Activated CD8-positive, alpha-beta memory T cell treated with anti-CD3 and anti-CD28 coated beads, Interleukin-2, amount 50 U/mL, for 4 hours (primary cell): ENCODE results near the gene MPND.

ENCODE experiments used
- DNase-seq: peaks from one replicate; pipeline ENCODE4 v3.0.0-alpha.2; 2020

Gene MPND

GRCh38 chr19:4409123-4409933 lies 66.0 kb downstream of the MPND start:
- DNase-seq = no peak
